Nucleus accumbens (tissue), 56 donors: ENCODE results near the gene LCP1.

Experiments used
- DNase-seq, 56 donors: peaks; one replicate each; lab custom pipeline; 2025; lab: John Stamatoyannopoulos, UW

Gene LCP1

DNA sequence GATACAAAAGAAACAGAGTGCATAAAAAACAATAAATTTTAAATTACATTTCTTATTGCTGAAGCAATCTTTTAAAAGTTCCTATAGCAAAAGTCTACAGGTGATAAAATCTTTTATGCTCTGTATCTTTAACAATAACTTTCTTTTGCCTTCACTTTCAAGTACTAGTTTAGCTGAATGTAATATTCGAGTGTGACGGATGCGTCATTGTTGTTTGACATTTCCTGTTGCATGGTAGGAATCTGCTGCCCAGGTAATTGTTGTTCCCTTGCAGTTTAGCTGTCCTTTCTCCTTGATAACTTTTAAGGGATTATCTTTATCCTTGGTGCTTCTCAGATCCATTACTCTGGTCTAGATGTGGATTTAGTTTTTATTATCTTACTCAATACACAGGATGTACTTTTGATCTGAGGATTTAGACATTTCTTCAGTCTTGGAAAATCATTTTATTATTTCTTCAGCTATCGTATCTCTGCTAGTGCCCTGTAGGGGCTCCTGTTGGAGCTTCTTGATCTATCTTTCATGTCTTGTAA, 75.1 kb downstream of the LCP1 start:
- DNase-seq: no peak

DNA sequence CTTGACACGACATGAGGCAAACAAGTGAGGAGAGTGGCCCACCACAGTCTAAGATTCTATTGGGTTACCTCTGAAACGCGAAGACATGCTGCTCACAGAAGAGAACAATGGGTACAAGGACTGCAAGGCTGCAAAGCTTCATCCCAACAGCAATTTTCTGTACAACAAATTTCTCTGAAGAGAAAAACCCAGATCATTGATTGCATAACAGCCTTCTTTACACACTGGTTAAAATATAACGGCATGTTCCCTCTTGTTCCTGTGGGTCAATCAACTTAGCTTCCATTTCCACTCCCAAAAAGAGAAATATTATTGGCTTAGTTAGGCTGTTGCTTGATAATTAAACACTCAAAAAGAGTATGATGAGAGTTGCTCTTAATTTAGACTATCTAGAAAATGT, 77.1 kb downstream of the LCP1 start, which contains the start of gene CPB2:
CPB2 (minus strand) TSS at position 166 of the 400 bp plus-strand sequence; CDS start at position 142, 24 bp downstream.
- DNase-seq: no peak

DNA sequence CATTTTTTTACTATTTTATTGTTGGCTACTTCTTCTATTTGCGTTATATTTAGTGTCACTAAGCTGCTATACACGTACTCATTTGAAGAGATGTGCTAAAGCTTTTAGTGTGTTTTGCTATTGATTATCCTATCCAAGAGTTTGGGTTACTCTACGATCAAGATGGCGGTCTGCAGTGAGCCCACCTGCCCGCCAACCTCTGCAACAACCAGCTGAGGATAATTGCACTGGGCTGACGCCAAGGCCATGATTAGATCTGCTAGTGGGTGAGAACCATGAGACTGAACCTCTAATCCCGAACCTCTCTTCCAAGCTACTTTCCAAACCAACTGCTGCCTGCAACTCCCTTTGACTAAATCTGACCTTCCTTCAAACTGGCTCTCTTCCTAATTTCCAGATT, 78.9 kb downstream of the LCP1 start:
- DNase-seq: no peak

DNA sequence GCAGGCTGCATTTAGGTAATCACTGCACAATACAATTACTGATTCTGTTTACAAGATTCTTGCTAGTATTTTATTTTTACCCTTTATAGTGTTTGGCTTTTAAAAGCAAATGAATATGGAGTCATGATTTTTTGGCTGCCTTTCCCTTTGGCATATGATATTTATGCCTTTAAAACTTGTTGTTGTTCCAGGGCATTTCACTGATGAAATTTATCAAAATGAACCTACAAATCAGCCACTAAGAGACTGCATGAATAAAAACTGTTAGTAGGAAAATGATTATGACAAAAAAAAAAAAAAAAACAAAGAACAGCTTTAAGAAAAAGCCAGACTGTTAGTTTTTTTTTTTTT, 79.7 kb downstream of the LCP1 start:
- DNase-seq: no peak

DNA sequence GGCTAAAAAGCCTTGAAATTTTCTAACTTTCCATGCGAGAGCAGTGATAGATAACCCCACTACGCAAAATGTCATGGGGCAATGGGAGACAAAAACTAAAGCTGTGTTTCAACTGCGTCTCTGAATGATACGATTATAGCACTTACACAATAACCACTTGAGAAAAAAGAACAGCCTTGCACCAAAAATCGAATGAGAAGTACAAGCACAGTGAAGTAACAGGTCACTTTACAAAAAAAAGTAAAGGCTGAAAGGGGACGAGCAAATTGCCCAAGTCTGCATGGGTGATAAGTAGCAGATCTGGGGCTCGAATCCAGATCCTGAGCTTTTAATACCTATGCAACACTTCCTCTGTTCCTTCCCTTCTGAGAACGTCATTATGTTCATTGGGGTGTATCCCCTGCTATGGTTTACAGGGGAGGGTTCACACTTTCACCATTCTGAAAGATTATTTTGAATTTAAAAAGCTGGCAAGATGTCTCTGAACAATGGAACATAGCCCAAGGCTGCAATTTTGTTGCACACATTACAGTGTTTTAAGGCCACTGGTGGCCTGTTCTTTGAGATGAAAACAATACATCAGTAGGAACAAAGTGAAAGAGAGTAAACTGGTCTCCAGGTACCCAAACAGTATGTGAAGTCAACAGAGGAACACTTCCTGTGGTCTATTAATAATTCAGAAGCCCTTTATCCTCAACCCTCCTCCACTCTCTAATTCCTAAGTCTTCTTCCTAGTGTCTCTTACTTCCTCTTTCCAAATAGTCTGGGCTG, 80.3 kb downstream of the LCP1 start:
- DNase-seq: no peak

DNA sequence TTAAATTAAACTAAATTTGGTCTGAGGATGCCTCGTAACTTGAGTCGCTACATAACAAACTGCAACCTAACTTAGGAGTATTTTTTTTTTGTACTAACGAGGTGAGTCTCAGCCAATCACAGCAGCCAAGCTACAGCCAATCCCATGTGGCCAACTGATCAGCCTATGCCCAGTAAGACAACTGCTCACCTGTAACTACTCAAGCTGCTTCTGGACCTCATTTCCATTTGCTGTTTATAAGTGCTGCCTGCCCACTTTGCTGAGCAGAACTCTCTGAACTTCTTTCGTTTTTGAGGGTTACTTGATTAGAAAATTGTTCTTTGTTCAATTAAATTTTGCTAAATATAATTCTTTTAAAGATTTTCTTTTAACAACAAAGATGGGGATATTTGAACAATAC, 81.0 kb downstream of the LCP1 start:
- no peak for DNase-seq

DNA sequence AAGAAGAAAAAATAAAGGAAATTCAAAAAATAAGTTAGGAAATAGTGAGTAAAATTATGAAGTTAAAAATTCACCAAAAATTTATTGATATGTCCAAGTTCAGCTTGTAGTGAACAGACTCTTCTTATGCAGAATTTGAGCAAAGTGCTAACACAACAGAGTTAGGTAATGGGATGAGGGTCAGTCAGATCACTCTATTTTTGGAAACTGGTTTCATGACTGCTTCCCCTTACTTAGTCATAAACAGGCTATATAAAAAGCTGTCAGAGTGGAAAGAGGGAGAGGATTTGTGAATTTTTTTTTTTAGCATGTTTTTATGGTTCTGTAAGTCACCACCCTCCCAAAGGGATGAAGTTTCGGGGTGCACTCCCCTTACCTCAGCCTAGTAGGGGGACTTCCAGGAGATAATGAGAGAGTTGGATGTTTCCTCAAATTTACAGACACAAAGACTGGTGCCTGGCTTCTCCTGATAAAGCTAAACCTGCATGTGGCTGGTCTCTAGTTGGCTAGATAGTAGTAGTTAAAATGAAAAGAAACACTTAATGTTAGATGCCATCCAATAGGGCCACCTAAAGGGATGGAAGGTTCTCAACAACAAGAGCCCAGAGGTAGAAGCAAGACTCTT, 81.7 kb downstream of the LCP1 start:
- no peak for DNase-seq

DNA sequence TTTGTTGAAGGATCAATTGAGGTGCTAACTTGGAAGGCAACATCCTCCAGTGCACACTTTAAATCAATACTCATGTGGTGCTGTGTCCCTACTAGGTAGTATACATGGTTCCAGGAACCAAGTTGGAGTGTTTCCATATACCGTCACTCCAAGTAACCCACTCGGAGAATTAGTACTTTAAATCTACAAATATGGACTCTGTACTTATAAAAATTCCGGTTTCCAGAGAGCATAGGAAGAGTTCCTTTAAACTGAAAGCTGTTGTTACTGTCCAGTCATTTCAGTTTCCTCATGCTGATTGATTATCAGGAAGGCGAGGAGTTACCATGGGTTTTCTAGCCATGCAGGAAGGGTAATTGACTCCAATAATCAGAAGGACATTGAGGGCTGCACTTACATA, 84.3 kb downstream of the LCP1 start:
- no peak for DNase-seq

DNA sequence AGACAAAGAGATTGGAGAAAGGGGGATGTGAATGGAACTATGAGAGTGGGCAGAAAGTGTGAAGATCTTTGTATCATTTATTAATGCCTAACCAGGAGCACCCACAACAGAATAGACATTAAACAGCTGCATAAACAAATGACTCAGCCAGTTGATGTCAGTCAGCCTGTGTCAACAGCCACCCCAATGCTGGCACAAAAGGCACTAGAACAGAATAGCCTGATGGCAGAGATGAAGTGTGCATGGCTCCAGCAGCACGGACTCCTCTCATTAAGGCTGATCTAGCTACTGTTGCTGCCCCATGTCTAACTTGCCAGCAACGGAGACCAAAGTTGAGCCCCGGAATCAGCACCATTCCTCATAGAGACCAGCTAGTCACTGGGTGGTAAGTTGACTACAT, 85.0 kb downstream of the LCP1 start:
- DNase-seq: peak in 36 of 56 donors; percentile 3 to 83 (median 34)

DNA sequence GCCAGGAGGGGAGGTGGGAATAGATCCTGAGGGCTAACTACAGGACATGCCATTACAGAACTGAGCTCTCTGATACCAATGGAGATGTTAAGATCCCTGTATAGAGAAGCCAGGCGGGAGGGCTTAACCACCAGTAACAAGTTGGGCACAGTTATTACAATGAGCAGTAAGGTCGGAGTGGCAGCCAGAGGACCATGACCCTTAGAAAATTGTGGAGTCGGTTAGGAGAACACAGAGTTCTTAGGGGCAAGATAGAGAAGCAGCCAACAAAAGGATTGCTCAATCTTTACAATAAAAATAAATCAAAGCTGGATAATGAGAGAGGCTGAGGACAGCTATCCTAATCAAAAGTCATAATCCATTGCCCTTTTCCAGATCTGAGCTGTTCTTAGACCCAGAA, 87.5 kb downstream of the LCP1 start:
- no peak for DNase-seq

DNA sequence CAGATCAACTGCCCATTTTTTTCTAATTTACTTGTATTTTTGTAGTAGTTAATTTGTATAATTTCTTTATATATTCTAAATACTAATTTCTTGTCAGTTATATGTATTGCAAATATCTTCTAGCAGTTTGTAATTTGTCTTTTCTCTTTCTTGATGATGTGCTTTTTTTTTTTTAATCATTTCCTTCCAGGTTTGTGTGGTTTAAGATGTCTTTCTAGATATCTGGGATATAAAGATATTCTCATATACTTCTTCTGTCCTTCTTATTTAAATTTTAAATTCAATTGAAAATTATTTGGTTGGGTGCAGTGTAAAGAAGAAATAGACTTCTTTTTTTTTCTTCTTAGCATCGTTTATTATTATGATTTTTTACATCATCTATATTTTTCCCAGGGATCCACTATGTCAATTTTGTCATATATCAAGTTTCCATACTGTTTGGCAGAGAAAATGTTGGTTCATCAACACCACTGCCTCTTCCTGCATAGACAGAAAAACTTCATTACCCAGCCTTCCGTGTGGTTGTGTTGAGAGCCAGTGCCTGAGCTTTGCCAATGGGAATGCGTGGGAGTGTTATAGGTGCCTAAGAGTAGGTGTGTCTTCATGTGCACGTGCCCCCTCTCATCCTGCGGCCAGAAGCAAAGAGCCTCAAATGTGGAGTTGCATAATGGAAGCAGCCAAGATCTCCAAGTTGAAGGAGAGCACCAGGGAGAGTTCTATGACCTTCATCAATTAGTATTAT, 93.0 kb downstream of the LCP1 start:
- no peak for DNase-seq

DNA sequence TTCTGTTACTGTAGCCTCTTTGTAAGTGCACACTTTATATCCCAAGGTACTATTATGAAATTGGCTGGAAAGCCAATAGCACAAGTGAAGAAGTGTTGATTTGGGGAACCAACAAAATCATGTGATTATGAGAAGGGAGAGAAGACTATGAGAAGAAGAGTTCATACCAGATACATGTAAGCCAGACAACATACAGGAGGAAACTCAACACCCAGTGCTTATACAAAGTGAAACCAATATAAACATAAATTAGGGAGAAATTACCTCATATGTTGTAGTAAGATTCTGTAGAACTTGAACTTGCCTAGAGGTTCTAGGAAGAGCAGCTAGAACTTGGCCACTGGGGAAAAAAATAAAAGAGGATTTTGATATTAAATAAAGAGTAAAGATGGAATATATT, 94.5 kb downstream of the LCP1 start:
- no peak for DNase-seq

DNA sequence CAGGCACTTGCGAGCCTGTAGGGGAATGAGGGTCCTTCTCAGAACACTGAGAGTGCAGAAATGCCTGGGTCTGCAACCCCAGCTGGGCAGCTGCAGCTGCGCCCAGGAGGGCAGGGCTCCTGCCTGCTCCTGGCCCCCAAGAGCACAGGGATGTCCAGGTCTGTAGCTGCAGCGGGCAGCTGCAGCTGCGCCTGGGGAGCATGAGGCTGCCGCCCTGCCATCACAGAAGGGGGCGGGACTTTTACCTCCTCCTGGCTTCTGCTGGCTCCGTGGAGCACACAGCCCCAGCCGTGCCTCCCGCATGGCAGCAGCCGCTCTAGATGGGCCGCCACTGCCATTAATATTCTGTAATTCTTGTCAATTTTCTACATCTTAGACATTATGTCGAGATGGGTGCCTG, 95.0 kb downstream of the LCP1 start:
- no peak for DNase-seq

DNA sequence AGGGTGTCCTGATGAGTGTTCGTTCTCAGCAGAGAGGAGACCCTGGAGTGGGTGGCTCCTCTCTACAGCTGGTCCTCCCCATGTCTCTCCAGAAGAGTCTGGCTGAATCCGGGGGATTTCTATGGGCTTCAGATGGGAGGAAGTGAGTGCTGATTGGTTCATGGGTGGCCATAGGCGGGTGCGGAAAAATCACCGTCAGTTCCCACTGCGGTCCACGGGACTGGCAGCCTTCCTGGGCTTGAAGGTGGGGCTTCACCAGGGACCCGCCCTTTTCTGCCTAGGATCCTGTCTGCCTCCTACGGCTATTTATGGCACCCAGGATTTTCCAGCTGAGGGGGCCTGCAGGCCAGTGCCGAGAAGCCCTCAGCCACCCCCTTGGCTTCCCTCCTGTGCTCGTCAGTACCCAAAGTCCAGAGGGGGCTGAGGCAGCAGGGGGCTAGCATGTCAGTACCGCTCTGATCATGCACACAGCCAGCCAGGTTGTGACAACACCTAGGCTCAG, 95.5 kb downstream of the LCP1 start:
- no peak for DNase-seq

DNA sequence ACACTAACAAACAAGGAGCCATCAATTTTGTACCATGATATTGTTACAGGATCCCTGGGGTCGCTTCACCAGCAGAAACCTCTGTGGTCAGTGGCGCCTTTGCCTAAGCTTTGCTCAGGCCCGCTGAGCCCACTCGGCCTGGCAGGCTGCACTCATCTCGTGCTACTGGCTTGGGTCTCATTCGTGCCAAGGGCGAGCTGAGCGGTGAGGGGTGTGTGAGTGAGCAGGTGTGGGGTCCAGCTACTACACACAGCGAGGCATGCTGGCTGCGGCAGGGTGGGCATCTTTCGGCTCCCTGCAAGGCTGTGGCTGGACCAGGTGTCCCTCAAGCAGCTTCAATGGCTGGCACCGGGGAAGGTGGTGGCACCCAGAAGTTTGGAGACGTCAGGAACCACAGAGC, 96.2 kb downstream of the LCP1 start:
- no peak for DNase-seq

DNA sequence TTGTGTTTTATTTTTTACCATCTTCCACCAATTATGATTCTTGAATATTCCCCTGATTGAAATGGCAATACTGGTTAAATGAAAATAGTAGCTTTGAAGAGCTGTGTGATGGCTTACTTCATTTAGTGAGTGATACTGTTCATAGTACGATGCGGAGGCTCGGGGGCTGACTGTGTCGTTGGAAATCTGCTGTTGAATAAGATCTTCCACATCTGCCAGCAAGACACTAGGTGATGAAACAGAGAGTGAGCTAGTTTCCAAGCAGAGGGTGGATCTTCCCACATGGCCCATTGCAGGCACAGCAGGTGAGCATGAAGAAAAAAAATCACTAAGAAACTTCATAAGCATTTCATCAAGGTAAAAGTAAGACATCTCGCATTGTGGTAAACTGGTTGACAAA, 99.7 kb downstream of the LCP1 start:
- DNase-seq: peak in 10 of 56 donors; percentile 13 to 58 (median 37)

DNA sequence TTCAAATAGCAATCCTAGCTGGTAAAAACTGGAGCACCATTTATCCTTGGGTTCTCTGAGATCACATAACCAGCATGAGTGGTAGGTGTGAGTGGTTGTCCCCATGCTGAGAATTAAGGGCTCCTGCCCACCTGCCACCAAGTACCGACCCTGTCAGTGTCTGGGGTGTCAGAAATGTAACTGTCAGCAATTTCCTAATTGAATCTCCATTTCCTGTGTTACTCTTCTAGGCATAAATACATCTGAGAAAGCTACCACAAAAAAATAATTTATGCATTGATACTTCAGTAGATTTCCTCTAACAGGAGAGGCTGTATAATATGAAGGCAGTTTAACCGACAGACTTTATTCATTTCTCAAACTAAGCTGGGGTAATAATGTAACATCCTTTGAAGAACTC, 102.2 kb downstream of the LCP1 start:
- no peak for DNase-seq

DNA sequence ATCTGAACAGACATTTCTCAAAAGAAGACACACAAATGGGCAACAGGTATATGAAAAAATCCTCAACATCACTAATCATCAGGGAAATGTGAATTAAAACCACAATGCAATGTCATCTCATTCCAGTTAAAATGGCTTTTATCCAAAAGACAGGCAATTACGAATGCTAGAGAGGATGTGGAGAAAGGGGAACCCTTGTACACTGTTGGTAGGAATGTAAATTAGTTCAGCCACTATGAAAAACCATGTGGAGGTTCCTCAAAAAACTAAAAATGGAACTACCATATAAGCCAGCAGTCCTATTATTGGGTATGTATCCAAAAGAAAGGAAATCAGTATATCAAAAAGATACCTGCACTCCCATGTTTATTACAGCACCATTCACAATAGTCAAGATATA, 104.7 kb downstream of the LCP1 start:
- DNase-seq: no peak

DNA sequence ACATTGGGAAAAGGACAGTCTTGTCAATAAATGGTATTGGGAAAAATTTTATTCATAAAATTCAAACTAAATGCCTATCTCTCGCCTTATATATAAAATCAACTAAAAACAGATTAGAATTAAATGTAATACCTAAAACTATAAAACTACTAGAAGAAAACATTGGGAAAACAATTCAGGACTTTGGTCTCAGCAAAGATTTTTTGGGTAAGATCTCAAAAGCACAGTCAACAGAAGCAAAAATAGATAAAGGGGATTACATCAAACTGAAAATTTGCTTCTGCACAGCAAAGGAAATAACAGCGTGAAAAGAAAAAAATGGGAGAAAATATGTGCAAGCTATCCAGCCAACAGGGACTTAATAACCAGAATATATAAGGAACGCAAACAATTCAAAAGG, 105.2 kb downstream of the LCP1 start:
- no peak for DNase-seq
